ENCODE measurements around the gene LETMD1. TPM values are rescaled to one million over a fixed set of nuclear protein-coding genes. Genes with fewer than 3 reads are reported as not detected.

LETMD1 gene
- polyA plus RNA-seq, 1 experiment, result 48.1 TPM

- ChIA-PET POLR2A (interaction anchor here (1.1 kb wide), 1 partner anchor 25 kb away, joined by 4 read pairs; the partner anchor contains the start of gene CSRNP2), CTCF (no interaction called here)
- TF ChIP-seq CTCF (IDR thresholded peaks at IDR 0.05; ENCODE audit: low read depth, low read length), result no peak
- Histone ChIP-seq H3K27me3 (ENCODE audit: control insufficient read depth, insufficient read depth, low read length) (no peaks in the 10 kb centered on the region), H3K27ac (ENCODE audit: low read depth, low read length) (no peak overlapping the region), H3K4me3 (ENCODE audit: low read depth, low read length) (no peak overlapping the region), H3K9me3 (ENCODE audit: control insufficient read depth, insufficient read depth, low read length) (no peaks in the 10 kb centered on the region)
- no peak for DNase-seq (ENCODE audit: low read depth, low spot score)
These were observed 60.0 kb downstream of the LETMD1 start for GRCh38 chr12:51108136-51108535.

Small RNAs within 50 kb of the gene (small RNA-seq; reads per million reads assigned to genes)
- gene RNU6-1273P (ENCODE audit: insufficient read length, low read depth), result not detected
- gene RNU6-87P (ENCODE audit: insufficient read length, low read depth), result not detected

Other genes with a start within 250 kb of the LETMD1 start
- not detected in 2 replicates for gene TMPRSS12, start 205.4 kb upstream of the LETMD1 start, polyA plus RNA-seq (2011; rRNA removed)
- not detected in 2 replicates for gene HIGD1C, start 95.8 kb upstream of the LETMD1 start, polyA plus RNA-seq (2011; rRNA removed)
- gene SLC11A2, start 21.9 kb upstream of the LETMD1 start, polyA plus RNA-seq (2011; rRNA removed), result 83.3 and 91.2 TPM in 2 replicates
- 26.4 and 29.9 TPM in 2 replicates for gene CSRNP2, start 35.3 kb downstream of the LETMD1 start, polyA plus RNA-seq (2011; rRNA removed)
- gene TFCP2, start 124.8 kb downstream of the LETMD1 start, polyA plus RNA-seq (2011; rRNA removed), result 20.8 and 24.9 TPM in 2 replicates
- gene POU6F1, start 169.7 kb downstream of the LETMD1 start, polyA plus RNA-seq (2011; rRNA removed), result 3.1 and 4.2 TPM in 2 replicates
- 285 and 333 TPM in 2 replicates for gene DAZAP2, start 190.5 kb downstream of the LETMD1 start, polyA plus RNA-seq (2011; rRNA removed)
- gene SMAGP, start 222.1 kb downstream of the LETMD1 start, polyA plus RNA-seq (2011; rRNA removed), result 31.4 and 38.2 TPM in 2 replicates

Data from AG04450 (cell line).